HG02798 (cell line): Measurements from ENCODE around the gene BOLA2B.
A peak's percentile ranks its signal among the peaks of the same experiment; 100 is the strongest.
"Not testable (repeated sequence)": the region's sequence is repeated elsewhere in the genome, so short reads cannot be mapped to it uniquely, and the experiment has no call there.

Source experiments
- ATAC-seq: cut with Tn5 transposase; IDR thresholded peaks from one replicate; pipeline ENCODE4 v1.9.1; 2021; ENCODE audit warnings: mild to moderate bottlenecking; ENCODE audit not compliant: unreplicated experiment, poor library complexity

BOLA2B gene

GRCh38 chr16:30193615-30194014 is at the start of gene BOLA2B, which contains the start of gene SLX1A:
BOLA2B (minus strand) TSS chr16:30193666; CDS start chr16:30193595, 71 bp downstream.
SLX1A (plus strand) TSS chr16:30193875; CDS start chr16:30194085, 210 bp downstream.
- ATAC-seq = peak; percentile 92

GRCh38 chr16:30217082-30217481 is 23.6 kb upstream of the BOLA2B start:
- ATAC-seq = not testable (repeated sequence)

- ATAC-seq = not testable (repeated sequence)
Observed at GRCh38 chr16:30211414-30211813, 17.9 kb upstream of the BOLA2B start.

- not testable (repeated sequence) for ATAC-seq
Observed at GRCh38 chr16:30209032-30209431, 15.6 kb upstream of the BOLA2B start.

GRCh38 chr16:30207063-30207704 is 13.7 kb upstream of the BOLA2B start:
- not testable (repeated sequence) for ATAC-seq

GRCh38 chr16:30206252-30206651 is 12.8 kb upstream of the BOLA2B start:
- peak; percentile 19 for ATAC-seq

GRCh38 chr16:30205541-30206236 is 12.2 kb upstream of the BOLA2B start:
- peak; percentile 35 for ATAC-seq

GRCh38 chr16:30199608-30200343 is 6.3 kb upstream of the BOLA2B start:
- not testable (repeated sequence) for ATAC-seq

GRCh38 chr16:30199049-30199448 is 5.6 kb upstream of the BOLA2B start, which contains the start of gene SULT1A3:
SULT1A3 (plus strand) TSS chr16:30199255; CDS start chr16:30200729, 1,474 bp downstream.
- ATAC-seq = not testable (repeated sequence)

GRCh38 chr16:30197001-30197400 is 3.5 kb upstream of the BOLA2B start:
- ATAC-seq = not testable (repeated sequence)

GRCh38 chr16:30194172-30194925 is 883 bp upstream of the BOLA2B start:
- peak; percentile 63 for ATAC-seq

GRCh38 chr16:30193098-30193497 is 368 bp downstream of the BOLA2B start:
- peak; percentile 7 for ATAC-seq

GRCh38 chr16:30191158-30191557 is 2.3 kb downstream of the BOLA2B start:
- not testable (repeated sequence) for ATAC-seq

GRCh38 chr16:30187971-30188561 is 5.4 kb downstream of the BOLA2B start:
- ATAC-seq = no peak

GRCh38 chr16:30187556-30187865 is 6.0 kb downstream of the BOLA2B start:
- ATAC-seq = no peak

- ATAC-seq = no peak
Observed at GRCh38 chr16:30186782-30187555, 6.5 kb downstream of the BOLA2B start.

GRCh38 chr16:30186444-30186781 is 7.1 kb downstream of the BOLA2B start:
- ATAC-seq = no peak

GRCh38 chr16:30185683-30186421 is 7.6 kb downstream of the BOLA2B start:
- no peak for ATAC-seq
